ENCODE measurements around the gene KCTD20.

- TF ChIP-seq, protein P1, sequence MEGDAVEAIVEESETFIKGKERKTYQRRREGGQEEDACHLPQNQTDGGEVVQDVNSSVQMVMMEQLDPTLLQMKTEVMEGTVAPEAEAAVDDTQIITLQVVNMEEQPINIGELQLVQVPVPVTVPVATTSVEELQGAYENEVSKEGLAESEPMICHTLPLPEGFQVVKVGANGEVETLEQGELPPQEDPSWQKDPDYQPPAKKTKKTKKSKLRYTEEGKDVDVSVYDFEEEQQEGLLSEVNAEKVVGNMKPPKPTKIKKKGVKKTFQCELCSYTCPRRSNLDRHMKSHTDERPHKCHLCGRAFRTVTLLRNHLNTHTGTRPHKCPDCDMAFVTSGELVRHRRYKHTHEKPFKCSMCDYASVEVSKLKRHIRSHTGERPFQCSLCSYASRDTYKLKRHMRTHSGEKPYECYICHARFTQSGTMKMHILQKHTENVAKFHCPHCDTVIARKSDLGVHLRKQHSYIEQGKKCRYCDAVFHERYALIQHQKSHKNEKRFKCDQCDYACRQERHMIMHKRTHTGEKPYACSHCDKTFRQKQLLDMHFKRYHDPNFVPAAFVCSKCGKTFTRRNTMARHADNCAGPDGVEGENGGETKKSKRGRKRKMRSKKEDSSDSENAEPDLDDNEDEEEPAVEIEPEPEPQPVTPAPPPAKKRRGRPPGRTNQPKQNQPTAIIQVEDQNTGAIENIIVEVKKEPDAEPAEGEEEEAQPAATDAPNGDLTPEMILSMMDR (IDR thresholded peaks at IDR 0.05; ENCODE audit: low read length) = no peak
- TF ChIP-seq EZH2phosphoT487 (IDR thresholded peaks at IDR 0.05; ENCODE audit: low read length) = no peak
- TF ChIP-seq EZH2 (optimal IDR thresholded peaks at IDR 0.05; ENCODE audit: low read depth, low read length) = no peak
These were observed 50.5 kb downstream of the KCTD20 start for GRCh38 chr6:36493319-36493718.

All from MM.1S (cell line).